HCT116 (cell line): ENCODE data around the gene TAF15. TPM values are rescaled to one million over a fixed set of nuclear protein-coding genes. Genes with fewer than 3 reads are reported as not detected.

ENCODE experiments used
- ATAC-seq: fragments of 200-7000 bp; cut with Tn5 transposase; 2 replicates; pipeline ENCODE4 v1.9.1; 2020; ENCODE audit warnings: mild to moderate bottlenecking, moderate library complexity
- BruUV-seq: library from RNA; stranded (reverse); fragments of 400-500 nt; replicated peaks from 2 replicates; lab custom pipeline; 2021; lab: Mats Ljungman, UMichigan
- CTCF ChIA-PET: fragments of 300-600 bp; sonication (Branson Sonifier 250); formaldehyde crosslinking; loops from one replicate; lab custom pipeline; 2021; ENCODE audit warnings: antibody characterized with exemption; lab: Charles Lee
- POLR2A ChIA-PET: fragments of 300-600, 350-600 bp; sonication (Branson Sonifier 250); formaldehyde crosslinking; loops from one replicate; lab custom pipeline; 2021; ENCODE audit warnings: antibody characterized with exemption; lab: Charles Lee
- RAD21 ChIA-PET, 2 experiments: fragments of 300-600 bp; sonication (Branson Sonifier 250); formaldehyde crosslinking; loops; one replicate each; lab custom pipeline; 2023; ENCODE audit warnings: low total read pairs in 2 of 2; ENCODE audit not compliant: uncharacterized antibody in 2 of 2, unreplicated experiment in 2 of 2, low non-redundant PET in 1 of 2; lab: Charles Lee
- DNase-seq: peaks from one replicate; pipeline ENCODE4 v3.0.0-alpha.2; 2010; ENCODE audit warnings: low read depth, low spot score
- H2AFZ ChIP-seq: fragments of 200-600 bp; shearing (Covaris generic), sonication (generic); 2 replicates; pipeline ENCODE4 v1.6.1; 2017; ENCODE audit warnings: low read depth, mixed run types, mixed read lengths, antibody characterized with exemption, low read length; ENCODE audit not compliant: poor library complexity, severe bottlenecking
- H3K27ac ChIP-seq: 2 replicates; pipeline ENCODE4 v1.5.1; 2012; ENCODE audit warnings: low read depth, low read length
- H3K27me3 ChIP-seq: fragments of 200-600 bp; sonication (generic); 2 replicates; pipeline ENCODE4 v1.6.1; 2016; ENCODE audit warnings: mixed run types, low read length, mixed read lengths; ENCODE audit not compliant: insufficient read depth
- H3K36me3 ChIP-seq, 2 experiments: fragments of 200-500 bp in 1 of 2; fragments of 200-600 bp in 1 of 2; sonication (Bioruptor generic) in 1 of 2; sonication (generic) in 1 of 2; 2 replicates each; pipeline versions ENCODE4 v1.5.1 to v1.6.1; 2014 to 2016; ENCODE audit warnings: low read length in 2 of 2, inconsistent platforms in 1 of 2, mixed read lengths in 1 of 2, mixed run types in 1 of 2; ENCODE audit not compliant: insufficient read depth in 2 of 2, control insufficient read depth in 1 of 2
- H3K4me1 ChIP-seq, 2 experiments: fragments of 200-600 bp in 1 of 2; sonication (generic) in 1 of 2; 2 replicates each; pipeline versions ENCODE4 v1.5.1 to v1.6.1; 2012 to 2017; ENCODE audit warnings: low read length in 2 of 2, inconsistent platforms in 1 of 2, mild to moderate bottlenecking in 1 of 2, mixed read lengths in 1 of 2, mixed run types in 1 of 2, moderate library complexity in 1 of 2; ENCODE audit not compliant: insufficient read depth in 2 of 2, control insufficient read depth in 1 of 2
- H3K4me2 ChIP-seq: fragments of 200-600 bp; sonication (generic); 2 replicates; pipeline ENCODE4 v1.6.1; 2017; ENCODE audit warnings: mixed run types, low read length, mixed read lengths
- H3K4me3 ChIP-seq, 2 experiments: fragments of 200-600 bp in 1 of 2; sonication (generic) in 1 of 2; replicated peaks in 1 of 2; 2 replicates each; pipeline ENCODE4 v1.5.1; 2011 to 2016; ENCODE audit warnings: low read length in 2 of 2, control low read depth in 1 of 2, low read depth in 1 of 2, mild to moderate bottlenecking in 1 of 2, mixed read lengths in 1 of 2, mixed run types in 1 of 2
- H3K79me2 ChIP-seq: fragments of 200-600 bp; sonication (generic); 2 replicates; pipeline ENCODE4 v1.6.1; 2017; ENCODE audit warnings: mild to moderate bottlenecking, mixed run types, low read length, moderate library complexity, mixed read lengths; ENCODE audit not compliant: insufficient read depth
- H3K9ac ChIP-seq: fragments of 200-600 bp; sonication (generic); 2 replicates; pipeline ENCODE4 v1.6.1; 2016; ENCODE audit warnings: low read length, mixed read lengths
- H3K9me2 ChIP-seq: fragments of 200-600 bp; sonication (generic), shearing (Covaris generic); 2 replicates; pipeline ENCODE4 v1.6.1; 2017; ENCODE audit warnings: mixed run types, mild to moderate bottlenecking, moderate library complexity; ENCODE audit not compliant: insufficient read depth
- H3K9me3 ChIP-seq, 2 experiments: fragments of 200-500 bp in 1 of 2; fragments of 200-600 bp in 1 of 2; sonication (Bioruptor generic) in 1 of 2; sonication (generic) in 1 of 2; 2 replicates each; pipeline ENCODE4 v1.6.1; 2014 to 2017; ENCODE audit warnings: low read length in 2 of 2, mixed read lengths in 2 of 2, inconsistent platforms in 1 of 2, low read depth in 1 of 2, mild to moderate bottlenecking in 1 of 2, mixed run types in 1 of 2, moderate library complexity in 1 of 2; ENCODE audit not compliant: control insufficient read depth in 1 of 2, insufficient read depth in 1 of 2
- H4K20me1 ChIP-seq: fragments of 200-600 bp; sonication (generic), shearing (Covaris generic); 2 replicates; pipeline ENCODE4 v1.6.1; 2017; ENCODE audit warnings: mixed run types, mild to moderate bottlenecking, moderate library complexity; ENCODE audit not compliant: insufficient read depth
- CBX3 ChIP-seq: IDR thresholded peaks from 2 replicates; pipeline ENCODE4 v1.6.1; 2012; ENCODE audit warnings: low read depth
- EZH2phosphoT487 ChIP-seq: fragments of 200-600 bp; IDR thresholded peaks from 2 replicates; pipeline ENCODE4 v1.6.1; 2018; ENCODE audit warnings: antibody characterized with exemption, borderline replicate concordance
- POLR2A ChIP-seq: IDR thresholded peaks from 2 replicates; pipeline ENCODE4 v1.7.0; 2011; ENCODE audit warnings: borderline replicate concordance; ENCODE audit not compliant: insufficient read depth, insufficient read length; ENCODE audit errors: extremely low read depth
- POLR2AphosphoS5 ChIP-seq: IDR thresholded peaks from 2 replicates; pipeline ENCODE4 v1.6.1; 2011; ENCODE audit warnings: mild to moderate bottlenecking, low read depth, low read length, moderate library complexity
- SIN3A ChIP-seq: IDR thresholded peaks from 2 replicates; pipeline ENCODE4 v1.6.1; 2012; ENCODE audit warnings: low read depth
- SRF ChIP-seq: IDR thresholded peaks from 2 replicates; pipeline ENCODE4 v1.6.1; 2012; ENCODE audit warnings: low read depth
- ZFX ChIP-seq: fragments of 450-650 bp; IDR thresholded peaks from 2 replicates; pipeline ENCODE4 v1.6.1; 2017
- ZNF274 ChIP-seq: fragments of 200-500 bp; sonication (Bioruptor generic); IDR thresholded peaks from 2 replicates; pipeline ENCODE4 v1.6.1; 2014; ENCODE audit warnings: mild to moderate bottlenecking, low read depth, low read length, inconsistent platforms
- intact Hi-C: fragments of 100-400 bp; cut with micrococcal nuclease; formaldehyde crosslinking; loops from 2 replicates; pipeline ENCODE4 v1.10.0; 2022
- total RNA-seq: library from RNA; stranded (reverse); gene quantifications from one replicate; pipeline ENCODE4 v1.2.1, GENCODE V29; 2021; ENCODE audit not compliant: unreplicated experiment
- TF ChIP-seq, protein P1 (sequence below): IDR thresholded peaks from 2 replicates; pipeline ENCODE4 v1.6.1; 2012

TAF15 gene
- total RNA-seq, 1 experiment from 2014 or later: 346 TPM

- TF ChIP-seq ZNF274: no peak
These were observed 30.6 kb upstream of the TAF15 start (continued) for GRCh38 chr17:35778641-35779196.

DNA sequence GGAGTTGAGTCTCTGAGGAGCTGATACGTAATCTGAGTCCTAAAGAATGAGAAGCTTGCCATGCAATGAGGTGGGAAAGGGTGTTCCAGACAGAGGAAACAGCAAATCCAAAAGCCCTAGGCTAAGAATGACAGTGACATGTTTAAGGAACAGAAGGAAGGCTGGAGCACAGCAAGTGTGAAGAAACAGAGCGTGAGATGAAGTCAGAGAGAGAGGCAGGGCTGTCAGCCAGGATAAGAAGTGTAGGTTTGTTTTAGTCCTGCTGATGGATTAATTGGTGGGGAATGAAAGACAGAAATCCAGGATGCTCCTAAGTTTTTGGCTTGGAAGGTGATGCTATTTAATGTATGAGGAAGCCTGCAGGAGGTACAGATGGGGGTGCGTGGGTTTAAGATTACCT lies 28.3 kb upstream of the TAF15 start:
- H3K27me3 ChIP-seq: 0 out of 2 replicates have a peak, but pooled peaks cover 3% of the 10 kb centered on the region
- ChIA-PET CTCF (interaction anchor here (2.2 kb wide), 1 partner anchor 17 kb away, joined by 8 read pairs; no protein-coding TSS in a partner anchor), POLR2A (no interaction called here), RAD21 (no interaction called here)
- H3K9ac ChIP-seq: no peak overlapping the region
- no peaks in the 10 kb centered on the region for H3K36me3 ChIP-seq
- H2AFZ ChIP-seq: no peak overlapping the region
- no peak overlapping the region for H3K4me2 ChIP-seq
- ATAC-seq: no peak
- DNase-seq: no peak
- intact Hi-C loops: no loop called here
- no peaks in the 10 kb centered on the region for H3K79me2 ChIP-seq
- no peak overlapping the region for H3K4me3 ChIP-seq
- no TSS peak for BruUV-seq
- no peaks in the 10 kb centered on the region for H4K20me1 ChIP-seq
- TF ChIP-seq POLR2AphosphoS5 (no peak), SIN3A (no peak)
- peaks cover 13 to 22% of the 10 kb centered on the region in 2 experiments for H3K4me1 ChIP-seq
- no peaks in the 10 kb centered on the region for H3K9me3 ChIP-seq
- H3K9me2 ChIP-seq: no peaks in the 10 kb centered on the region
- H3K27ac ChIP-seq: no peak overlapping the region

DNA sequence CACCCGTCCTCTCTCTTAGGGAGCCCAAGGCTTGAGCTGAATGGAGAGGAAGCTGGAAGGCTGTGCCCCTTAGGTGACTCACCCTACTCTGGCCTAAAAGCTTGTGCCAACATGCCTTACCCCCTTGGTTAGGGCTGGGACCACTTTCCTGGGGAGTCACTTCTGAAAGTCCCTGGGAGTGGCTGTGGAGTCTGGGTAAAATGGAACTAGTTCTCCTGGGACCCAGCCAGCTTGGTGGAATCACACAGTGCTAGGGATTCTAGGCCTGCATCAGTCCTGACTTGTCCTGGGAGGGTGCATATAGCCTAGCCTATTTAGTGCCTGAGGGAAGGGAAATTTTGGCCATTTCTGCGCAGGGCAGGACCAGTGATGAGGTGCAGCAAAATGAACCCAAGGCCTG lies 24.4 kb upstream of the TAF15 start:
- intact Hi-C loops: no loop called here
- H3K79me2 ChIP-seq: no peaks in the 10 kb centered on the region
- H3K4me2 ChIP-seq: no peak overlapping the region
- H3K9ac ChIP-seq: no peak overlapping the region
- BruUV-seq: no TSS peak
- RAD21 ChIA-PET: no interaction called here
- H2AFZ ChIP-seq: no peak overlapping the region
- H3K27me3 ChIP-seq: 0 out of 2 replicates have a peak, but pooled peaks cover 3% of the 10 kb centered on the region
- H3K9me2 ChIP-seq: no peaks in the 10 kb centered on the region
- DNase-seq (no peak), ATAC-seq (no peak)
- CTCF ChIA-PET: interaction anchor here (1.1 kb wide), 1 partner anchor 14 kb away, joined by 3 read pairs; no protein-coding TSS in a partner anchor
- no peak overlapping the region for H3K4me3 ChIP-seq
- POLR2A ChIA-PET: interaction anchor here (1.2 to 1.6 kb wide), 2 partner anchors 12 to 24 kb away, joined by 3 to 6 read pairs; partner anchors contain the start of gene TAF15
- H3K9me3 ChIP-seq: no peaks in the 10 kb centered on the region
- no peak overlapping the region for H3K27ac ChIP-seq
- peaks cover 19 to 53% of the 10 kb centered on the region in 2 experiments for H3K4me1 ChIP-seq
- H3K36me3 ChIP-seq: no peaks in the 10 kb centered on the region
- TF ChIP-seq EZH2phosphoT487 (no peak), SRF (no peak), POLR2A (no peak), CBX3 (no peak), ZFX (no peak)
- TF ChIP-seq, protein P1, sequence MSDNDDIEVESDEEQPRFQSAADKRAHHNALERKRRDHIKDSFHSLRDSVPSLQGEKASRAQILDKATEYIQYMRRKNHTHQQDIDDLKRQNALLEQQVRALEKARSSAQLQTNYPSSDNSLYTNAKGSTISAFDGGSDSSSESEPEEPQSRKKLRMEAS: no peak
- no peaks in the 10 kb centered on the region for H4K20me1 ChIP-seq
